ENCODE results near the gene SIGLECL1. TPM values are rescaled to one million over a fixed set of nuclear protein-coding genes. Genes with fewer than 3 reads are reported as not detected.
"Not testable (repeated sequence)": the region's sequence is repeated elsewhere in the genome, so short reads cannot be mapped to it uniquely, and the experiment has no call there.

The SIGLECL1 gene
- total RNA-seq, 1 experiment from 2014 or later, result not detected

- ChIA-PET POLR2A (no interaction called here), CTCF (no interaction called here)
- no peak overlapping the region for H3K4me3 Mint-ChIP-seq (ENCODE audit: unreplicated experiment)
- peaks cover 29% of the 10 kb centered on the region for H3K9me3 Mint-ChIP-seq (ENCODE audit: unreplicated experiment)
- H3K4me1 Mint-ChIP-seq (ENCODE audit: insufficient read depth, unreplicated experiment), result no peaks in the 10 kb centered on the region
- no peaks in the 10 kb centered on the region for H3K27me3 Mint-ChIP-seq (ENCODE audit: insufficient read depth, unreplicated experiment)
- no TSS peak for BruUV-seq (replicated peaks)
- no peak overlapping the region for H3K27ac Mint-ChIP-seq (ENCODE audit: low read depth, unreplicated experiment)
- no peak for TF ChIP-seq CTCF (IDR thresholded peaks at IDR 0.05; ENCODE audit: unreplicated experiment)
- DNase-seq (ENCODE audit: unreplicated experiment), result no peak
- peaks cover 8% of the 10 kb centered on the region for H3K36me3 Mint-ChIP-seq (ENCODE audit: insufficient read depth, unreplicated experiment)
- intact Hi-C loops (cut with micrococcal nuclease), result no loop called here
Measured at GRCh38 chr19:51219307-51219706, 31.6 kb upstream of the SIGLECL1 start.

GRCh38 chr19:51219971-51220370, 30.9 kb upstream of the SIGLECL1 start:
- no peak for DNase-seq (ENCODE audit: unreplicated experiment)
- Mint-ChIP-seq H3K36me3 (ENCODE audit: insufficient read depth, unreplicated experiment) (peaks cover 8% of the 10 kb centered on the region), H3K27me3 (ENCODE audit: insufficient read depth, unreplicated experiment) (no peaks in the 10 kb centered on the region), H3K9me3 (ENCODE audit: unreplicated experiment) (peaks cover 29% of the 10 kb centered on the region), H3K4me3 (ENCODE audit: unreplicated experiment) (no peak overlapping the region), H3K27ac (ENCODE audit: low read depth, unreplicated experiment) (no peak overlapping the region), H3K4me1 (ENCODE audit: insufficient read depth, unreplicated experiment) (no peaks in the 10 kb centered on the region)
- intact Hi-C loops (cut with micrococcal nuclease), result no loop called here
- no peak for TF ChIP-seq CTCF (IDR thresholded peaks at IDR 0.05; ENCODE audit: unreplicated experiment)
- CTCF ChIA-PET, result no interaction called here
- BruUV-seq (replicated peaks), result no TSS peak
- POLR2A ChIA-PET, result no interaction called here

- peaks cover 21% of the 10 kb centered on the region for H3K9me3 Mint-ChIP-seq (ENCODE audit: unreplicated experiment)
- H3K36me3 Mint-ChIP-seq (ENCODE audit: insufficient read depth, unreplicated experiment), result peaks cover 4% of the 10 kb centered on the region
- no peaks in the 10 kb centered on the region for H3K4me1 Mint-ChIP-seq (ENCODE audit: insufficient read depth, unreplicated experiment)
- intact Hi-C loops (cut with micrococcal nuclease), result no loop called here
- ChIA-PET POLR2A (no interaction called here), CTCF (no interaction called here)
- no peak overlapping the region for H3K4me3 Mint-ChIP-seq (ENCODE audit: unreplicated experiment)
- no peak overlapping the region for H3K27ac Mint-ChIP-seq (ENCODE audit: low read depth, unreplicated experiment)
- H3K27me3 Mint-ChIP-seq (ENCODE audit: insufficient read depth, unreplicated experiment), result no peaks in the 10 kb centered on the region
- DNase-seq (ENCODE audit: unreplicated experiment), result no peak
- no TSS peak for BruUV-seq (replicated peaks)
- TF ChIP-seq CTCF (IDR thresholded peaks at IDR 0.05; ENCODE audit: unreplicated experiment), result no peak
Measured at GRCh38 chr19:51220996-51221395, 29.9 kb upstream of the SIGLECL1 start.

GRCh38 chr19:51224163-51224641, 26.7 kb upstream of the SIGLECL1 start:
- no peak for DNase-seq (ENCODE audit: unreplicated experiment)
- H3K4me1 Mint-ChIP-seq (ENCODE audit: insufficient read depth, unreplicated experiment), result no peaks in the 10 kb centered on the region
- H3K4me3 Mint-ChIP-seq (ENCODE audit: unreplicated experiment), result no peak overlapping the region
- TF ChIP-seq CTCF (IDR thresholded peaks at IDR 0.05; ENCODE audit: unreplicated experiment), result no peak
- ChIA-PET CTCF (no interaction called here), POLR2A (no interaction called here)
- no peak overlapping the region for H3K27ac Mint-ChIP-seq (ENCODE audit: low read depth, unreplicated experiment)
- peaks cover 4% of the 10 kb centered on the region for H3K36me3 Mint-ChIP-seq (ENCODE audit: insufficient read depth, unreplicated experiment)
- intact Hi-C loops (cut with micrococcal nuclease), result no loop called here
- H3K27me3 Mint-ChIP-seq (ENCODE audit: insufficient read depth, unreplicated experiment), result no peaks in the 10 kb centered on the region
- BruUV-seq (replicated peaks), result no TSS peak
- peaks cover 24% of the 10 kb centered on the region for H3K9me3 Mint-ChIP-seq (ENCODE audit: unreplicated experiment)

DNA sequence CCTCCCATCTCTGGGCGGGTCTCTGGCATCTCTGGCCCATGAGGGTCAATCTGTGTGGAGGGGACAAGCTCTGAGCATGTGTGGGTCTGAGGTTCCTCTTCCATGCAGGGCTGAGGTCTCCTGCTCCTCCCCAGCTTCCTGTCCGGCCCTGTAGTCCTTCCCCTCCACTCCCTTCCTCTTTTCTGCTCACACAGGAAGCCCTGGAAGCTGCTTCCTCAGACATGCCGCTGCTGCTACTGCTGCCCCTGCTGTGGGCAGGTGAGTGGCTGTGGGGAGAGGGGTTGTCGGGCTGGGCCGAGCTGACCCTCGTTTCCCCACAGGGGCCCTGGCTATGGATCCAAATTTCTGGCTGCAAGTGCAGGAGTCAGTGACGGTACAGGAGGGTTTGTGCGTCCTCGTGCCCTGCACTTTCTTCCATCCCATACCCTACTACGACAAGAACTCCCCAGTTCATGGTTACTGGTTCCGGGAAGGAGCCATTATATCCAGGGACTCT, 25.9 kb upstream of the SIGLECL1 start, which contains the start of gene CD33:
CD33 (plus strand) TSS at position 183 of the 496 bp plus-strand sequence; CDS start at position 222, 39 bp downstream.
- BruUV-seq (replicated peaks), result not testable (repeated sequence)

More for the DNA sequence above, 25.9 kb upstream of the SIGLECL1 start, which contains the start of gene CD33:
- intact Hi-C loops (cut with micrococcal nuclease); H3K27me3 Mint-ChIP-seq (ENCODE audit: insufficient read depth, unreplicated experiment); H3K36me3 Mint-ChIP-seq (ENCODE audit: insufficient read depth, unreplicated experiment); DNase-seq (ENCODE audit: unreplicated experiment); H3K4me3 Mint-ChIP-seq (ENCODE audit: unreplicated experiment); CTCF ChIA-PET; POLR2A ChIA-PET; H3K4me1 Mint-ChIP-seq (ENCODE audit: insufficient read depth, unreplicated experiment); H3K27ac Mint-ChIP-seq (ENCODE audit: low read depth, unreplicated experiment): not testable (repeated sequence)
- peaks cover 31% of the 10 kb centered on the region for H3K9me3 Mint-ChIP-seq (ENCODE audit: unreplicated experiment)

Data from MCF 10A (cell line).